Measurements from ENCODE around the gene FGFR2.
A peak's percentile ranks its signal among the peaks of the same experiment; 100 is the strongest.

Gene FGFR2

GRCh38 chr10:121598263-121599249, at the start of gene FGFR2:
Gene FGFR2, minus strand, starts transcription at chr10:121598444. Its CDS starts 4,627 bp downstream, at chr10:121593817.
- peak in 51 of 56 donors; percentile 16 to 84 (median 68) for DNase-seq

GRCh38 chr10:121647401-121647800, 49.2 kb upstream of the FGFR2 start:
- no peak for DNase-seq

GRCh38 chr10:121645696-121646095, 47.5 kb upstream of the FGFR2 start:
- DNase-seq, result no peak

GRCh38 chr10:121644501-121644900, 46.3 kb upstream of the FGFR2 start:
- no peak for DNase-seq

GRCh38 chr10:121640266-121640665, 42.0 kb upstream of the FGFR2 start:
- no peak for DNase-seq

- no peak for DNase-seq
Observed at GRCh38 chr10:121639416-121639815, 41.2 kb upstream of the FGFR2 start.

- DNase-seq, result no peak
Observed at GRCh38 chr10:121637437-121637836, 39.2 kb upstream of the FGFR2 start.

- DNase-seq, result no peak
Observed at GRCh38 chr10:121633056-121633455, 34.8 kb upstream of the FGFR2 start.

GRCh38 chr10:121631365-121632029, 33.3 kb upstream of the FGFR2 start:
- no peak for DNase-seq

GRCh38 chr10:121628859-121629258, 30.6 kb upstream of the FGFR2 start:
- no peak for DNase-seq

- DNase-seq, result peak in 1 of 56 donors; percentile 59
Observed at GRCh38 chr10:121627876-121628581, 29.8 kb upstream of the FGFR2 start.

GRCh38 chr10:121624836-121625486, 26.7 kb upstream of the FGFR2 start:
- no peak for DNase-seq

GRCh38 chr10:121618906-121619305, 20.7 kb upstream of the FGFR2 start:
- DNase-seq, result no peak

GRCh38 chr10:121617176-121617575, 18.9 kb upstream of the FGFR2 start:
- DNase-seq, result peak in 43 of 56 donors; percentile 26 to 90 (median 53)

- DNase-seq, result no peak
Observed at GRCh38 chr10:121616291-121616690, 18.0 kb upstream of the FGFR2 start.

- DNase-seq, result no peak
Observed at GRCh38 chr10:121615836-121616235, 17.6 kb upstream of the FGFR2 start.

GRCh38 chr10:121615435-121615793, 17.2 kb upstream of the FGFR2 start:
- DNase-seq, result no peak

GRCh38 chr10:121614613-121615434, 16.6 kb upstream of the FGFR2 start:
- DNase-seq, result no peak

- no peak for DNase-seq
Observed at GRCh38 chr10:121613456-121613855, 15.2 kb upstream of the FGFR2 start.

- DNase-seq, result no peak
Observed at GRCh38 chr10:121611393-121612159, 13.3 kb upstream of the FGFR2 start.

Data from amygdala (tissue), 56 donors.